GM21515 (cell line): ENCODE measurements around the gene MCF2L.
"Not testable (repeated sequence)": the region's sequence is repeated elsewhere in the genome, so short reads cannot be mapped to it uniquely, and the experiment has no call there.

ENCODE experiments used
- ATAC-seq: cut with Tn5 transposase; IDR thresholded peaks from one replicate; pipeline ENCODE4 v1.9.1; 2021; ENCODE audit not compliant: unreplicated experiment

Gene MCF2L

DNA sequence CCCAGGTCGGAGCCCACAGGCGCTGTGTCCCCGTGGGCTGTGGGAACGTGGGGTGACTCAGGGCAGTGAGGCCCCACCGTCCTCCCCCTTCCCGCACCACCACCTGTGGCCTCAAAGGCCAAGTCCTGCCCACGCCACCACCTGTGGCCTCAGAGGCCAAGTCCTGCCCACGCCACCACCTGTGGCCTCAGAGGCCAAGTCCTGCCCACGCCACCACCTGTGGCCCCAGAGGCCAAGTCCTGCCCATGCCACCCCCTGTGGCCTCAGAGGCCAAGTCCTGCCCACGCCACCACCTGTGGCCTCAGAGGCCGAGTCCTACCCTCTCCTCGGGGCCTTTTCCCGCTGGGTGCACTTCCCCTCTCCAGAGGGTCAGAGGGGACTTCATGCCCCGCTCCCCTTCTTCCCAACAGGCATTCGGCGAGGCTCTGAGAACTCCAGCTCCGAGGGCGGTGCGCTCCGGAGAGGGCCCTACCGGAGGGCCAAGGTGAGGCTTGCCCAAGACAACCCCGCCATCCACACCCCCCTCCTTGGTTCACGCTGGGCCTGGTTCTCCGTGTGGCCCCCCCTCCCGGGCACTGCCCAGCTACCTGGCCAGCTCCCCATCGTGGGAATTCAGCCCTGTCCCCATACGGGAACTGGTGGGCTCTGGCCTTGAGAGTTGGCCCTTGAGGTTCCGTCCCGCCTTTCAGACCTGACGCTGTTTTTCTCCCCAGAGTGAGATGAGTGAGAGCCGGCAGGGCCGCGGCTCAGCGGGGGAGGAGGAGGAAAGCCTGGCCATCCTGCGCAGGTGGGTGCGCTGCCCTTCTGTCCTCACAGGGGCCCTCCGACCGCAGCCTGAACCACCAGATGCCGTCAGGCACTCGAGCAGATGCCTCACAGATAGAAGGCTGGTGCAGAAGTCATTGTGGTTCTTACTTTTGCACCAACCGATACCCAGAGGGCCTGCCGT, 109.2 kb downstream of the MCF2L start:
- ATAC-seq: no peak

DNA sequence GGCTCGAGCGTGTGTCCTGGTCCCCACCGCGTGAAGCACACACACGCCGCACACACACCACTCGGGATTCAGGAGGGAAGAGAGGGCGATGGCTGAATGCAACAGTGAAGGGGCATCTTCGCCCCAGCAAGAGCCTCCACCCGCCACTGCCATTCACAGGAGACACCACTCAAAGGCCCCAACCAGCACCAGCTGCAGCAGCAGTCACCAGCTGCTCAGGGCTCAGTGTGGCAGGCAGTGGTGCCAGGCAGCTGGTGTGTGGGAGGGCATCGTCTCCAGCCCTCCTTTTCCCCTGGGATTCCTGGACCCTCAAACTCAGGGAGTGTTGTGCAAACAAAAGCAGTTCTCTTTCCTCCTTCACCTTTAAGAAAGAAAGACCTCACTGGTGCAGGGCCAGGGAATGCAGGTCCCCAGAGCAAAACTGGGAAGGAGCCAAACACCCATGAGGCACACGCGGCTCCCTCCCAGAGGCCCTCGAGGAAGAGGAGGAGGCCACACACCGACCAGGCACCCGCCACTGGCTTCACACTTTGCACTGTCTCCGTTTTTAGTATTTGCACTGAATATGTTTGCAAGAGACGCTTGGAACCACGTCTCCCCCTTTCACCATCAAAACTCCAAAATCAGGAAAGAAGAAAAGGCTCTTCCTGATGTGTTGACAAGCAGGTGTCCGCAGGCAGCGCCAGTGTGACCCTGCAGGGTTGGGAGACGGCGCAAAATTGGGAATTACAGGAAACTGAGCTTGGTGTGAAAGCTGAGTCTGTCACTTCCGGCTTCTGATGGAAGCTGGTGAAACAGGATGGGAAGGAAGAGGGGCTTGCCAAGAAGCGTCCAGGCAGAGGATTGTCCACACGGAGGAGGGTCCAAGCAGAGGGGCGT, 110.1 kb downstream of the MCF2L start:
- ATAC-seq: no peak

DNA sequence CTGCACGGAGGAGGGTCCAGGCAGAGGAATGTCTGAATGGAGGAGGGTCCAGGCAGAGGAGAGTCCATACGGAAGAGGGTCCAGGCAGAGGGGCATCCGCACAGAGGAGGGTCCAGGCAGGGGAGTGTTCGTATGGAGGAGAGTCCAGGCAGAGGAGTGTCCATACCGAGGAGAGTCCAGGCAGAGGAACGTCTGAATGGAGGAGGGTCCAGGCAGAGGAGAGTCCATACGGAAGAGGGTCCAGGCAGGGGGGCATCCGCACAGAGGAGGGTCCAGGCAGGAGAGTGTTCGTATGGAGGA, 110.7 kb downstream of the MCF2L start:
- ATAC-seq: not testable (repeated sequence)

DNA sequence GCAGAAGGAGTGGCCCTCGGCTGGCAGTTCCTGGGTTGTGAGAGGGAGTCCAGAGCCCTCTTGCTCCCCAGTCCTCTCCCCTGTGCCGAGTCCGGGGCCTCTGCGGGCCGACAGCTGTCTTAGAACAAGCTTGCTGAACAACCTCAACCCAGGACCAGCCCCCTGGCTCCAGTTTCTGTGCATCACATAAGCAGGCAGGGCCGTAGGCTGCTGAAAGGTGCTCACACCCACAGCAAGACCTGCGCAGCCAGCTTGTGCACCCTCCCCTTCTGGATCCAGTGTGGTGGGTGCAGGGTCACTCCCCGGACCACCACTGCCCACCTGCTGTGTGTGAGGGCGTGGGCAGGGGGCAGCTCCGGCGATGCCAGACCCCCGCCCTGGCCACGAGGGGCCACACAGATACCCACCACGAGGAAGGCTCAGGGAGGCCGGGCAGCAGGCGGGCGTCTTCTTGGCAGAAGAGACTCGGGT, 111.4 kb downstream of the MCF2L start:
- no peak for ATAC-seq

DNA sequence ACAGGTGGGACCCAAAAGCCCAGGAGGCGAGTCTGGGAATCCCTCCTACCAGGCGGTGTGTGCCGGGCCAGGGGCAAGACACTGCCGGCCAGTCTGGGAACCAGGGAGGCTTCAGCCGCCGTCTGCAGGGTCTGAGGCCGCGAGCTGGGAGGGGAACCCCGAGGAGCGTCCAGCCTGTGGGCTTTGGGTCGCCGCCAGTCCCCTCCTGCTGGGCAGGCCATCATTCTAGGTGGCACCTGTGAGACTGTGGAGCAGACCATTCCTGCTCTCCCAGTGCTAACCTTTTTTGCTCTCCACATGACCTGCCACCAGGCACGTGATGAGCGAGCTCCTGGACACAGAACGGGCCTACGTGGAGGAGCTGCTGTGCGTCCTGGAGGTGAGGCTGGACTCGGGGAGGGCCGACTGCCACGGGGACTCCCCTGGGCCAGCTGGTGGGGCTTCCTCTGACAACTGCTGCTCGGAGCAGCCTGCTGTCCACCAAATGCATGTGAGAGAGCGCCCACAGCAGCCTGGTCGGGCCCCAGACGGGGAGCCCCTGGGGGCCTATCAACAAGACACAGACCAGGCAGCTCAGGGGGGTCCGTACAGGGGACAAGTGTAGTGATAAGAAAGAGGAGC, 112.0 kb downstream of the MCF2L start:
- ATAC-seq: no peak

DNA sequence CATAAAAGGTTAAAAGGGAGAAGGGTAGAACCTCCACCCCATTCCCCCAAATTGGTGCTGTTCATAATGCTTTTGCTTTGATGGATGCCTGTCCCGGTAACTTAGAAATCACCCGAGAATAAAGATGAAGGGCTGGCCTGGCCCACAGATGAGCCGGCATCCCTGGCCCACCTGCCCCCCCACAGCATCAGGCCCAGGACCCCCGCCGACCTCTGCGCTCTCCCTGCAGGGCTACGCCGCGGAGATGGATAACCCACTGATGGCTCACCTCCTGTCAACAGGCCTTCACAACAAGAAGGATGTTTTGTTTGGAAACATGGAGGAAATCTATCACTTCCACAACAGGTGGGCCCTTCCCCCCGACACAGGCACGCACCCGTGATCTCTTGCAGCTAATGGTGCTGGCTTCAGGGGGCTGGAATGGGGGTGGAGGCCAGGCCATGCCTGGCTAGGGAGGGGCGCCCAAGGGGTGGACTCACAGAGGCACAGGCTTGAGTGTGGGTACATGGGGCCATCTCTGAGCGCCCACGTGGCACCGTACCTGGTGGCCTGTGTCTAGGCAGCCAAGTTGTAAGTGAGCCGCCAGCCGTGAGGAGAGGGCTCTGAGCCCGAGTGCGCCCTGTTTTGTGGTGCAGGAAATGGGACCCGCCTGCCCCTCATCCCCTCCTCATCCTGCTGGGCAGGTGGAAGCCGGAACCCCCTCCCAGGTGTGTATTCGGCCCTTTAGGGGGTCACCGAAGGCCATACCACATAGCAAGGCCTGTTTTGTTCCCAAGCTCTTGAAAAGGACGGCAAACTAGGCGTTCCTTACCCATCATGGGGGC, 113.4 kb downstream of the MCF2L start:
- no peak for ATAC-seq

DNA sequence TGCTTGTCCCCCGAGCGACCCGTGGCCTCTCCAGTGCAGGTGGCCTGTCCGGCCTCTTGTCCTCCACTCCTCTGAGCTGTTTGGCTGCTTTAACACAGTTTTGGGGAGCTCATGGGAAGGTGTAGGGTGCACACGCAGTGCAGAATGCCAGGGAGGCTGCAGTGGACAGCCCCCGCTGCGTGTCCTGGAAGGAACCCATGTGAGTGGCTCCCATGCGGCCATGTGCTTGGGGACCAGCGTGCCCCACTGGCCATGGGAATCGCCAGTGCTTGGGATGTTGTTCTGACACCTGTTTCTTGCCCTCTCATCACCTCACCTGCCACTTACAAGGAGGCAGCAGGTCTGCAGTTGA, 114.0 kb downstream of the MCF2L start:
- no peak for ATAC-seq

DNA sequence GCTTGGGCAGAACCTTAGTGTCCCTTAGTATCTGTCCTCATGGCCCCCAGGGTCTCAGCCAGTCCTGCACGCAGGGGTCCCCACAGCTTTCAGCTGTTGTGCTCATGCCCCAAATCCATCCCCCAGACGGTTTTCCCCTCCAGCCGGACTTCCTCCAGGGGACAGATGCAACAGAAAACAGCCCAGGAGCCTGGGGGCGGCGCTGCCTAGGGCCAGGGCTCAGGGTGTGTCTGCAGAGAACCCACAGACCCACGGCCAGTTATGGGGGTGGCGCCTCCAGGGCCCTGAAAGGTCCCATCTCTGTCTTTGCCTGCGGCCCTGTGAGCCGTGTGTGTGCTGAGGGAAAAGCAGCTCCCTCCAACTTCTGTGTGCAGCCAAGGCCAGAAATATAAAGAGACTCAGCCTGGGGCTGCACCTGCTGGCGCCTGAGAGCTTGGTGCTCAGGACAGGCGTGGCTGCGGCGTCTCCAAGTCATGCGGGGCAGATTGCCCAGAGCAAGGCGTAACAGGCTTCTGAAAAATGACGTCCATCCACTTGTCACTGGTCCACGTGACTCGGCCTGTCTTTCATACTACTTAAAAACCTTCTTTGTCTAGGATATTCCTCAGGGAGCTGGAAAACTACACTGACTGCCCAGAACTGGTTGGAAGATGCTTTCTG, 114.5 kb downstream of the MCF2L start:
- no peak for ATAC-seq

DNA sequence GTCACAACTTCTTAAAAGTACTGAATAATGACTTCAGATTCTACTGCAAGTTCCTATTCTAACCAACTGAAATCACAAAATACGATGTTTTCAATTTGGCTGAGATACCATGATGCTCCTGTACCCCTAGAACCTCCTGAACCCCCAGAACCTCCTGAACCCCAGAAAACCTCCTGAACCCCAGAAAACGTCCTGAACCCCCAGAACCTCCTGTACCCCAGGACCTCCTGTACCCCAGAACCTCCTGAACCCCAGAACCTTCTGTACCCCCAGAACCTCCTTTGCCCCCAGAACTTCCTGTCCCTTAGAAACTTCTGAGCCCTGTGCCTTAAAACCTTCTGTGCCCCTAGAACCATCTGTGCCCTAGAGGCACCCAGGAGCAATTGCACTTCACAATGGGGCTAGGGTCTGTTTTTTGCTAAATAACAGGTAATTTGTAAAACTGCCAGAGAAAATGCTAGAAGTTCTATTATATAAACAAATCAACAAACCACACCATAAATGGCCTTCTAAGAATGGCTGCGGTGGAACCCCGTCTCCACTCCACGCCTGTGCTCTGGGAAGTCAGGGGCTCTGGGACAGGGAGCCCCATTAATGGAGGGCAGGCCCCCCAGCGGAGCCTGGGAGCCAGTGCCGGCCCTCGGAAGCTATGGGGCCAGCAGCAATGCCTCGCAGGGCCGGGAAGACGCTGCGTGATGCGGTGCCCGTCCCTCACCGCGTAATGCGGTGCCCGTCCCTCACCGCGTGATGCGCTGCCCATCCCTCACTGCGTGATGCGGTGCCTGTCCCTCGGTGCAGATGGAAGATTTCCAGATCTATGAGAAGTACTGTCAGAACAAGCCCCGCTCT, 115.3 kb downstream of the MCF2L start:
- no peak for ATAC-seq

DNA sequence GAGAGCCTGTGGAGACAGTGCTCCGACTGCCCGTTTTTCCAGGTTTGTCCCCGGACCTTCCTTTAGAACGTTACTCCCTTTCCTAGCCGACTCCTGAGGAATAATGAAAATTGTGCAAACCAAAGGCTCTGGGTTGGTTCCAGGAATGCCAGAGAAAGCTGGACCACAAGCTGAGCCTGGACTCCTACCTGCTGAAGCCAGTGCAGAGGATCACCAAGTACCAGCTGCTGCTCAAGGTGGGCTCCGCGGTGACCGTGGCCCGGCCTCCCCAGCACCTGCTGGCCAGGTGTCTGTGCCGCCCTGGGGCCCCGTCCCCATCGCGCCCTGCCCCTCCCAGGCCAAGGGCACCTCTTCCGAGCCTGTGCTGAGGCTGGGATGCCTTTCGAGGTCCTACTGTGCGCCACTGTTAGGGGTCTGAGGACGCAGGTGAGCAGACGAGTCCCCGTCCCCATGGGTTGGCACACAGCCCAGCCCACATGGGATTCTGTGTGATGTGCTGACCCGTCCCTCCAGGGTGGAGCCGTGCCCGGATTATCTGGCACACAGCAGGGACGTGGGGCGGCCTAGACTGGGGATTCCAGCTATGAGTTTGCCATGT, 116.0 kb downstream of the MCF2L start:
- no peak for ATAC-seq

DNA sequence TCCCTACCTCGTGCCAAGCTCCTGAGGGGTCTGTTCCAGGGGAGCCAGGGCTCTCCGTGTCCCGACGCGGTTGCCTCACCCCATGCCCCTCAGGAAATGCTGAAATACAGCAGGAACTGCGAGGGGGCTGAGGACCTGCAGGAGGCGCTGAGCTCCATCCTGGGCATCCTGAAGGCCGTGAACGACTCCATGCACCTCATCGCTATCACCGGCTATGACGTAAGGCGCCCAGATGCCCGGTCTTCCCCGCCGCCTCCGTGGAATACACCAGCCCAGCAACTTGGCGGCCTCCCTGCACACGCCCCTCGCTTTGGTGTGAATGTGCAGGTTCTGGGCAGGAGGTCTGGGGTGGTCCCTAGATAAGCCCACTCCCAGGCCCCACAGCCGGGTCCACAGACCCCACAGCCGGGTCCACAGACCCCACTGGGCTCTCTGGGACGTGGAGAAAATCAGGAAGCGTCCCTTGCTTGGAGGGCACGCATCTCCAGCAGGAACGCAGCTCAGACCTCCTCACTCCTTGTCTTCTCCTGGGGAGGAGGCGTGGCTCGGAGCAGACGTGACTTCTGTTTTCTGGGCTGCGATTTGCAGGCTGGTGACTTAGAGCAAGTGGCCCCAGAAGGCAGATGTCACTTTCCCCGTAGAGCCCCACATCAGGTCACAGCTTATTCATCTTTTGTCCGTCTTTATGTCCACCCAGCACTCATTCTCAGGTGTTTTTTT, 117.2 kb downstream of the MCF2L start:
- no peak for ATAC-seq

DNA sequence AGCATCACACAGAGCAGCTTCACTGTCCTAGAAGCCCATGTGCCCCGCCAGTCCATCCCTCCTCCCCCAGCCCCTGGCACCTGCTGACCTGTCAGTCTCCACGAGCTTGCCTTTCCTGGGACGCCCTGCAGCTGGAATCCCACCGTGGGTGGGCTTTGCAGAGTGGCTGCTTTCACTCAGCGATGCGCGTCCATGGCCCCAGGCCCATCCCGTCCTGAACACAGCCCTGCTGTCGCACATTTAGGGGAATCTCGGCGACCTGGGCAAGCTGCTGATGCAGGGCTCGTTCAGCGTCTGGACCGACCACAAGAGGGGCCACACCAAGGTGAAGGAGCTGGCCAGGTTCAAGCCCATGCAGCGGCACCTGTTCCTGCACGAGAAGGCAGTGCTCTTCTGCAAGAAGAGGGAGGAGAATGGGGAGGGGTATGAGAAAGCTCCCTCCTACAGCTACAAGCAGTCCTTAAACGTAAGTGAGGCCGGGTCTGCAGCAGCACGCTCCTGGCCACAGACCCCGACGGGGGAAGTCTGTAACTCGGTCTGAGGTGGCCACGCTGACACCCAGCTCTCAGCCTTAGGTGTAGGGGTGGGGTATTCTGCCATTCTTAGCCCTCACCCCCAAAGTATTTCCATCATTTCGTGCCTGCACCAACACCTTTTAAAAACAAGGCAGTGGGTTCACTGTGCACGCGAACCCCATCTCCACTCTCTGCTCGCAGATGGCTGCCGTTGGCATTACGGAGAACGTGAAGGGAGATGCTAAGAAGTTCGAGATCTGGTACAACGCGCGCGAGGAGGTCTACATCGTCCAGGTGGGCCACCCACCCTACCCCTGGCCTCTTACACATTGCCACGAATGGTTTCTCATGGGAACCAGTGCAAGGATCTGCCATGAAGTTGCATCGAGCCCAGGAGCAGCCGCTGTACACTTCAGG, 118.2 kb downstream of the MCF2L start:
- ATAC-seq: no peak

DNA sequence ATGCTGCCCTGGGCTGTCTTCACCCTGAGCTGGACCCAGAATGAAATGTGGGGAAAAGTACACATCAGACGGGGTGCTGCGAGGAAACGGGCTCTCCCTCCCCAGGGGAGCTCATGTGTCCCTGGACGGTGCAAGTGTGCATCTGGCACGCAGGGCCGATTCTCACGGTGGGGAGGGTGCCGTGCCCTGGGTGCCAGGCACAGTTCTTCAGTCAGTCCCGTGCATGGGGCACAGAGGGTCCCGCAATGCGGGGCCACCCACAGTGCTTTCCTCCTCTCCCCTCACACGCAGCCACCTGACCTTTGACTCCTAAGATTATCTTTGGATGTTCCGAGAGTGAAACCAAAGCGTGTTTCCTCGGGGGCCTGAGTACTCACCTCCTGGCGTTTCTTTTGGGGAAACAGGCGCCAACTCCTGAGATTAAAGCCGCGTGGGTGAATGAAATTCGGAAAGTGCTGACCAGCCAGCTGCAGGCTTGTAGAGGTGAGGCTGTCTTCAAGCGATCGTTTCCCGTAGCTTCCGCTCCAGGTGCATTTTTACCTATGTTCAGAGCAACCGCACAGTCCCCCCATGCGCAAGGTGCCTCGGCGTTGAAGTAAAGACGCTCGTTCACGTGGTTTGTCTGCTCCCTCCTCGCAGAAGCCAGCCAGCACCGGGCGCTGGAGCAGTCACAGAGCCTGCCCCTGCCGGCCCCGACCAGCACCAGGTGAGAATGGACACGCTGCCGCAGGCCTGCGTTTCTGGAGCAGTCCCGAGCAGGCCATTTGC, 119.1 kb downstream of the MCF2L start:
- ATAC-seq: no peak

DNA sequence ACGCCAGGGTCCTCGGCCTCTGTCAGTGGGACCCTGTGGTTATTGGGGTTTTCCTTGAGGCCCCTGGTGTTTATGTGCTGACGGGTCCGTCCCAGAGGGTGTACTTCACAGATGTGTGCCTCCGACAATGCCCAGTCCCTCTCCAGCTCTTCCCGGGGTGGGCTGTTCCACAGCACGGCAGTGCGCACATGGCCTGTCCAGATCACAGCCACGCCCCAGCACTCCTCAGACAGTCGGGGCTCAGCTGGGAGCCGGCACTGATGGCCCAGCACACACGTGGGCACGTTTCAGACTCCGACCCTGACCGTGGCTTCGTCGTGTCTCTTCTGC, 119.6 kb downstream of the MCF2L start:
- no peak for ATAC-seq

DNA sequence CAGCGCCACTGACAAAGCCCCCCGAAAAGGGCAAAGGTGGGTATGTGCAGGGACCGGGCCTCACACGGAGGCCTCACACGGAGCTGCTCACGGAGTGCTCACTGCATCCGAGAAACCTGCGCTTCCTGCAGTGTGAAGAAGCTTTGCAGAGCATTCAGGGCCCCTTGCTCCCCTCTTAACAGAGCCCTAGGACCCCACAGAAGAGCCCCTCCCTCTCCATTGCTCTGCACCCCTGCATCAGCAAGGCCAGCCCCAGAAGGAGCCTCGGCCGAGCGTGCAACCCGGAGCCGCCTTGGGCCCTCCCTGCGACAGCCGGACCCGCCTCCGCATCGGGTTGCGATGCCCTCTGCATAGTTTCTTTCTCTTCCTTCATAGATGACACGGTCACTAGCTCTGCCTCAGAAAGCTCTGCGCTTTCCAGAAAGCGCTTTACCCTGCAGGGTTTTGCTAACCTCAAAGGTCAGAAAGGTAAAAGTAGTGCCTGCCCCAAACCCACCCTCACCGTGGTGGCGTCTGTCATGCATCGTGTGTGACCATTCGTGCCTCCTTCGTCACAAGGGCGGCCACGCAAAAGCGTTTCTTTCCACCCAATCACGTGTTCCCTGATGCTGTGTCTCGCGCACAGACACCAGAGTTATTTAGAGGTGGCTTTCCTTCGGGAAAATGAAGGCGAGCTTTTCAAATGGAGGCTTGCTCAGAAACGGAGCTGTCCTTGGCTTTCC, 120.8 kb downstream of the MCF2L start:
- ATAC-seq: no peak

DNA sequence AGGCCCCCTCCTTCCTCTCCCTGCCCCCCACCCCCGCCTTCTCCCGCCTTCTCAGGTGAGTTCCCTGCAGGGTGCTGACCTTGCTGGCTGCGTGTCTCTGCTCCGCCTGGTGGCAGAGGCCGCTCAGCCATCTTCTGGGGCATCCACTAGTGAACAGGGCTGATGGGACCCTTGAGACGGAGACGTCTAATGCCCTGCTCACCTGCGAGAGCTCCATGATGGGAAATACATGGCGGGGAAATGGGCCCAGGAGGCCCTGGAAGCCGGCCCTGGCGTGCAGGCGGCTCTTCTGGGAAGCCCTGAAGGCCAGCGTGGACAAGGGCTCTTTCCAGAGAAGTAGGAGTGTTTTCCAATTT, 121.4 kb downstream of the MCF2L start:
- no peak for ATAC-seq
